GM12865 (cell line): ENCODE data around the gene OR2T4.

Experiments used
- DNase-seq: peaks from one replicate; pipeline ENCODE4 v3.0.0; 2010; ENCODE audit warnings: low read depth
- H3K4me3 ChIP-seq: 2 replicates; pipeline ENCODE4 v1.5.1; 2011; ENCODE audit warnings: mild to moderate bottlenecking, low read depth, low read length, control low read depth
- TF ChIP-seq, protein P1 (sequence below): IDR thresholded peaks from 2 replicates; pipeline ENCODE4 v1.5.1; 2011; ENCODE audit warnings: low read length, control low read depth, low read depth, inconsistent platforms; ENCODE audit not compliant: insufficient read depth; ENCODE audit errors: missing control alignments

OR2T4 gene, protein sequence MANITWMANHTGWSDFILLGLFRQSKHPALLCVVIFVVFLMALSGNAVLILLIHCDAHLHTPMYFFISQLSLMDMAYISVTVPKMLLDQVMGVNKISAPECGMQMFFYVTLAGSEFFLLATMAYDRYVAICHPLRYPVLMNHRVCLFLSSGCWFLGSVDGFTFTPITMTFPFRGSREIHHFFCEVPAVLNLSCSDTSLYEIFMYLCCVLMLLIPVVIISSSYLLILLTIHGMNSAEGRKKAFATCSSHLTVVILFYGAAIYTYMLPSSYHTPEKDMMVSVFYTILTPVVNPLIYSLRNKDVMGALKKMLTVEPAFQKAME

DNA sequence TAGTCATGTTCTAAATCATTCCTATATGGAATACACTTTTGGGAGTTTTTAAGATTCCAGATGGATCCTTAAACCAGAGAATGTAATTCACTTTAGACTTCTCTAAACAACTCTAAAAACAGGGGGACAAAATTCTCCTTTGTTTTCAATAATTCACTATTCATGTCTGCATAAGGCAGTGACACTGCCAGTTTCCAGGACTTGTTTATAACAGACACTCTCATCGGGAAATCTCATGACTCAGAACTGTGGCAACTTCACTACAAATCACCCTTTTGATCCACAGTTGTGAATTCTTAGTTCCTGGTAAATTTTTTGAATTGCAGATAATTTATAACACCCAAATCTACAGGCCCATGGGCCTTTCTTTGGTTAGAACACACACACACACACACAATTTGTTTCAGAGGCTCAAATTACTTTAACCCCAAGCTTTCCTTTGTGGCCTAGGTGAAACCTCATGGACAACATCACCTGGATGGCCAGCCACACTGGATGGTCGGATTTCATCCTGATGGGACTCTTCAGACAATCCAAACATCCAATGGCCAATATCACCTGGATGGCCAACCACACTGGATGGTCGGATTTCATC lies at the start of gene OR2T4:
Gene OR2T4, plus strand, starts transcription at position 545 of the 595 bp plus-strand sequence. Its CDS starts 0 bp downstream, at position 545.
- no peak for DNase-seq
- TF ChIP-seq, protein P1, sequence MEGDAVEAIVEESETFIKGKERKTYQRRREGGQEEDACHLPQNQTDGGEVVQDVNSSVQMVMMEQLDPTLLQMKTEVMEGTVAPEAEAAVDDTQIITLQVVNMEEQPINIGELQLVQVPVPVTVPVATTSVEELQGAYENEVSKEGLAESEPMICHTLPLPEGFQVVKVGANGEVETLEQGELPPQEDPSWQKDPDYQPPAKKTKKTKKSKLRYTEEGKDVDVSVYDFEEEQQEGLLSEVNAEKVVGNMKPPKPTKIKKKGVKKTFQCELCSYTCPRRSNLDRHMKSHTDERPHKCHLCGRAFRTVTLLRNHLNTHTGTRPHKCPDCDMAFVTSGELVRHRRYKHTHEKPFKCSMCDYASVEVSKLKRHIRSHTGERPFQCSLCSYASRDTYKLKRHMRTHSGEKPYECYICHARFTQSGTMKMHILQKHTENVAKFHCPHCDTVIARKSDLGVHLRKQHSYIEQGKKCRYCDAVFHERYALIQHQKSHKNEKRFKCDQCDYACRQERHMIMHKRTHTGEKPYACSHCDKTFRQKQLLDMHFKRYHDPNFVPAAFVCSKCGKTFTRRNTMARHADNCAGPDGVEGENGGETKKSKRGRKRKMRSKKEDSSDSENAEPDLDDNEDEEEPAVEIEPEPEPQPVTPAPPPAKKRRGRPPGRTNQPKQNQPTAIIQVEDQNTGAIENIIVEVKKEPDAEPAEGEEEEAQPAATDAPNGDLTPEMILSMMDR = no peak
- H3K4me3 ChIP-seq = no peak within 1 kb of the TSS

DNA sequence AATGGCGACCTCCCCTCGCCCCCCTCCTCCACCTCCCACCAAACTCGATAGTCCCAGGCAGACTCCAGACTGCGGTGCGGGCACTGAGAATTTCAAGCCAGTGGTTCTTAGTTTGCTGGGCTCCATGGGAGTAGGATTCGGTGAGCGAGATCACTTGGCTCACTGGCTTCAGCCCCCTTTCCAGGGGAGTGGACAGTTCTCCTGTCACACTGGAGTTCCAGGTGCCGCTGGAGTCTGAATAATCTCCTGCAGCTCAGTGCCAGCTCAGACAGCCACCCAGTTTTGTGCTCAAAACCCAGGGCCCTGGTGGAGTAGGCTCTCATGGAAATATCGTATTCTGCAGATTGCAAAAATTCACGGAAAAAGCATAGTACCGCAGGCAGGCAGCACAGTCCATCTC lies 44.7 kb upstream of the OR2T4 start:
- TF ChIP-seq, protein P1 = no peak
- DNase-seq = no peak
- H3K4me3 ChIP-seq = no peak overlapping the region

DNA sequence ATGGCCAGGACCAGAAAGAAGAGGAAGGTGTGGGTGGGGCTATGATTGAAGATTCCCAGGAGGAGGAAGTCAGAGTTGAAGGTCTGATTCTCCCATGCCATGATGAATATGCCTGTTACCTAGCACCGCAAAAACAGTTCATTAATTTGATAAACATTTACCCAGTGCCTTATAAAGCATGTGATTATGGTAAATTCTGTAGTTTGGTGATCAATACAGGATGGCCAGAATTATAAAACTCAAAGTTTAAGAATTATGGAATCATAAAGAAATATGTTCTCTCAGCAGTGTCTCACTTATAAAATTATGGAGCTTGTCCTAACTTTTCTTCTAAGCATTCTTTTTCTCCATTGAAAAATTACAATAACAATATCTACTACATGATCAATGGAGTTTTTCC lies 37.0 kb upstream of the OR2T4 start, which contains the start of gene OR2M7:
Gene OR2M7, minus strand, starts transcription at position 101 of the 400 bp plus-strand sequence. Its CDS starts 0 bp downstream, at position 101.
- TF ChIP-seq, protein P1 = no peak

DNA sequence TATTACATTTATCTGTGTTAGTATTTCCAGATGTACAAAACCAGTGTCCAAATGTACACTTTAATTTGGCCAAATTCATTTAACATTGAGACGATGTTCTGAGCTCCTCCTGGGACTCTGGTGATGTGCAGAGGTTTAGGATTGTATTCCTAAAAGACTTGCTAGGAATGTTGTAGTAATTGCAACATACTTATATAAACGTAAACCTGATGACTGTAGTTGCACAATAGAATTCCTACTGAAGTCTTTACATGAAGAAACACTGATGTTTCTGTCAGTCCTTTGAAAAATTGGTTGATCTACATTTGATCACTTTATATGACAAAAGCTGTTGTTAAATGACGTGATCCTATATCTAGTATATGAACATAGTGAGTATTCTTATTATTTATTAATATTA lies 18.0 kb upstream of the OR2T4 start:
- no peak for DNase-seq
- no peak overlapping the region for H3K4me3 ChIP-seq
- TF ChIP-seq, protein P1 = no peak

More for the DNA sequence above, 37.0 kb upstream of the OR2T4 start, which contains the start of gene OR2M7:
- DNase-seq = no peak
- H3K4me3 ChIP-seq = no peak within 1 kb of the TSS

DNA sequence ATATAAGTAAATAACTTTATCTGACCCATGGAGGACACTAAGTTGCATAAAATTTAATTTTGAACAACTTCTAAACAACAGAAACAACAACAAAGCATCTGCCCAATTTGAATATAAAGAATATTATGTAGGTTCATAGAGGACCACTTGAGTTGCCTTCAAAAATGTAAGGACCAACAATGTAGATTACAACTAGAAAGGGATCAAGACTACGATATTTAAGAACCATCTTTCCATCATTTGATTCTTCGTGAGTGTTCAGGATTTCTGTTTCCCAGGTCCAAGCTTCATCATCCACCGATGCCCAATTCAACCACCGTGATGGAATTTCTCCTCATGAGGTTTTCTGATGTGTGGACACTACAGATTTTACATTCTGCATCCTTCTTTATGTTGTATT lies 13.0 kb upstream of the OR2T4 start, which contains the start of gene OR14C36:
Gene OR14C36, plus strand, starts transcription at position 301 of the 400 bp plus-strand sequence. Its CDS starts 0 bp downstream, at position 301.
- TF ChIP-seq, protein P1 = no peak

DNA sequence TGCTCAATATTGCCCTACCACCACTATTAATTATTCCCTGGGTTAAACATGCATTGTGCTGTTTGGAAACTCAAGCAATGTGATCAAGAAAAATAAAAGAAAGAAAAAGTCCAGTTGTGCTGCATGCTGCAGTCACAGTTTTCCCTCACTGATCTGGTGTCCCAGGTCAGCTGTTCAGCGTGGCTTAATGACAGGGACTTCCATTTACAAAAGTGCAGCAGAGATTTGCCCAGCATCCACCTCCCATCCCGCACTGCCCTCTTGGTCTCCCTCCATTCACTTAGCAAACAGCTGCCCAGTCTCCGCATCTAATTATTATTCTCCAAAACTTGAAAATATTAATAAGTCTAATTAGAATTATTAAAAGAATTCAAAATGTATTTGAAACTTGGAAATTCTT lies 2.0 kb upstream of the OR2T4 start:
- no peak for DNase-seq
- H3K4me3 ChIP-seq = no peak overlapping the region

More for the DNA sequence above, 13.0 kb upstream of the OR2T4 start, which contains the start of gene OR14C36:
- DNase-seq = no peak
- H3K4me3 ChIP-seq = no peak within 1 kb of the TSS

More for the DNA sequence above, 2.0 kb upstream of the OR2T4 start:
- TF ChIP-seq, protein P1 = no peak
